OCI-LY1 (cell line): ENCODE data around the gene CORO1C.

Experiments used
- H2AFZ ChIP-seq: fragments of 200-600 bp; sonication (generic), shearing (Covaris generic); 2 replicates; pipeline ENCODE4 v1.6.0; 2014; ENCODE audit warnings: antibody characterized with exemption, mild to moderate bottlenecking, low read length
- H3F3A ChIP-seq: fragments of 200-600 bp; sonication (generic), shearing (Covaris generic); 2 replicates; pipeline ENCODE4 v1.6.0; 2014; ENCODE audit warnings: mild to moderate bottlenecking, antibody characterized with exemption, low read length, moderate library complexity; ENCODE audit not compliant: insufficient read depth
- H3K27ac ChIP-seq: fragments of 200-600 bp; sonication (generic); 2 replicates; pipeline ENCODE4 v1.5.1; 2014; ENCODE audit warnings: low read length, mixed run types, mild to moderate bottlenecking, low read depth; ENCODE audit not compliant: poor library complexity, severe bottlenecking
- H3K27me3 ChIP-seq: fragments of 200-600 bp; sonication (generic); 2 replicates; pipeline ENCODE4 v1.6.0; 2014; ENCODE audit warnings: antibody characterized with exemption, mild to moderate bottlenecking, low read length, moderate library complexity; ENCODE audit not compliant: insufficient read depth
- H3K36me3 ChIP-seq: fragments of 200-600 bp; sonication (generic); 2 replicates; pipeline ENCODE4 v1.6.1; 2014; ENCODE audit warnings: mild to moderate bottlenecking, antibody characterized with exemption, low read length, moderate library complexity, mixed read lengths; ENCODE audit not compliant: insufficient read depth
- H3K4me1 ChIP-seq: fragments of 200-600 bp; sonication (generic); 2 replicates; pipeline ENCODE4 v1.5.1; 2014; ENCODE audit warnings: mild to moderate bottlenecking, low read length, moderate library complexity; ENCODE audit not compliant: insufficient read depth, severe bottlenecking
- H3K4me2 ChIP-seq: fragments of 200-600 bp; sonication (generic), shearing (Covaris generic); 2 replicates; pipeline ENCODE4 v1.6.1; 2014; ENCODE audit warnings: low read length
- H3K4me3 ChIP-seq: fragments of 200-600 bp; sonication (generic); 2 replicates; pipeline ENCODE4 v1.5.1; 2014; ENCODE audit warnings: low read length, low read depth, mild to moderate bottlenecking, mixed read lengths; ENCODE audit not compliant: poor library complexity, severe bottlenecking
- H3K79me2 ChIP-seq: fragments of 200-600 bp; shearing (Covaris generic); 2 replicates; pipeline ENCODE4 v1.6.1; 2016; ENCODE audit warnings: mixed run types, low read length, mixed read lengths; ENCODE audit not compliant: insufficient read depth
- H3K9ac ChIP-seq: fragments of 200-600 bp; sonication (generic), shearing (Covaris generic); 2 replicates; pipeline ENCODE4 v1.6.1; 2014; ENCODE audit warnings: mild to moderate bottlenecking, low read length, mixed read lengths
- H3K9me2 ChIP-seq: fragments of 200-600 bp; sonication (generic), shearing (Covaris generic); 2 replicates; pipeline ENCODE4 v1.6.1; 2014; ENCODE audit warnings: low read depth, mild to moderate bottlenecking, low read length, mixed read lengths
- H3K9me3 ChIP-seq: fragments of 200-600 bp; shearing (Covaris generic); 2 replicates; pipeline ENCODE4 v1.6.1; 2014; ENCODE audit warnings: low read length, mixed read lengths
- H4K20me1 ChIP-seq: fragments of 200-600 bp; sonication (generic), shearing (Covaris generic); 2 replicates; pipeline ENCODE4 v1.6.0; 2016; ENCODE audit warnings: mild to moderate bottlenecking, low read length; ENCODE audit not compliant: insufficient read depth
- EZH2 ChIP-seq: fragments of 200-600 bp; sonication (generic), shearing (Covaris generic); IDR thresholded peaks from 2 replicates; pipeline ENCODE4 v1.8.0; 2017; ENCODE audit warnings: borderline replicate concordance, mixed run types, mild to moderate bottlenecking, antibody characterized with exemption, low read length, moderate library complexity, mixed read lengths
- TF ChIP-seq, protein P1 (sequence below): fragments of 200-600 bp; sonication (generic), shearing (Covaris generic); IDR thresholded peaks from 2 replicates; pipeline ENCODE4 v1.5.1; 2017; ENCODE audit warnings: mild to moderate bottlenecking, antibody characterized with exemption, low read length, moderate library complexity, mixed read lengths

CORO1C gene

GRCh38 chr12:108777156-108777555 lies 45.8 kb upstream of the CORO1C start:
- Histone ChIP-seq H2AFZ (no peak overlapping the region), H3K27ac (no peak overlapping the region), H3K79me2 (no peaks in the 10 kb centered on the region), H3K4me3 (no peak overlapping the region), H3K4me2 (no peak overlapping the region), H4K20me1 (no peaks in the 10 kb centered on the region), H3K27me3 (no peaks in the 10 kb centered on the region), H3K9ac (no peak overlapping the region), H3K9me2 (no peaks in the 10 kb centered on the region), H3K9me3 (no peaks in the 10 kb centered on the region), H3F3A (no peaks in the 10 kb centered on the region), H3K36me3 (no peaks in the 10 kb centered on the region), H3K4me1 (no peaks in the 10 kb centered on the region)
- TF ChIP-seq, protein P1, sequence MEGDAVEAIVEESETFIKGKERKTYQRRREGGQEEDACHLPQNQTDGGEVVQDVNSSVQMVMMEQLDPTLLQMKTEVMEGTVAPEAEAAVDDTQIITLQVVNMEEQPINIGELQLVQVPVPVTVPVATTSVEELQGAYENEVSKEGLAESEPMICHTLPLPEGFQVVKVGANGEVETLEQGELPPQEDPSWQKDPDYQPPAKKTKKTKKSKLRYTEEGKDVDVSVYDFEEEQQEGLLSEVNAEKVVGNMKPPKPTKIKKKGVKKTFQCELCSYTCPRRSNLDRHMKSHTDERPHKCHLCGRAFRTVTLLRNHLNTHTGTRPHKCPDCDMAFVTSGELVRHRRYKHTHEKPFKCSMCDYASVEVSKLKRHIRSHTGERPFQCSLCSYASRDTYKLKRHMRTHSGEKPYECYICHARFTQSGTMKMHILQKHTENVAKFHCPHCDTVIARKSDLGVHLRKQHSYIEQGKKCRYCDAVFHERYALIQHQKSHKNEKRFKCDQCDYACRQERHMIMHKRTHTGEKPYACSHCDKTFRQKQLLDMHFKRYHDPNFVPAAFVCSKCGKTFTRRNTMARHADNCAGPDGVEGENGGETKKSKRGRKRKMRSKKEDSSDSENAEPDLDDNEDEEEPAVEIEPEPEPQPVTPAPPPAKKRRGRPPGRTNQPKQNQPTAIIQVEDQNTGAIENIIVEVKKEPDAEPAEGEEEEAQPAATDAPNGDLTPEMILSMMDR: no peak
- TF ChIP-seq EZH2: no peak

DNA sequence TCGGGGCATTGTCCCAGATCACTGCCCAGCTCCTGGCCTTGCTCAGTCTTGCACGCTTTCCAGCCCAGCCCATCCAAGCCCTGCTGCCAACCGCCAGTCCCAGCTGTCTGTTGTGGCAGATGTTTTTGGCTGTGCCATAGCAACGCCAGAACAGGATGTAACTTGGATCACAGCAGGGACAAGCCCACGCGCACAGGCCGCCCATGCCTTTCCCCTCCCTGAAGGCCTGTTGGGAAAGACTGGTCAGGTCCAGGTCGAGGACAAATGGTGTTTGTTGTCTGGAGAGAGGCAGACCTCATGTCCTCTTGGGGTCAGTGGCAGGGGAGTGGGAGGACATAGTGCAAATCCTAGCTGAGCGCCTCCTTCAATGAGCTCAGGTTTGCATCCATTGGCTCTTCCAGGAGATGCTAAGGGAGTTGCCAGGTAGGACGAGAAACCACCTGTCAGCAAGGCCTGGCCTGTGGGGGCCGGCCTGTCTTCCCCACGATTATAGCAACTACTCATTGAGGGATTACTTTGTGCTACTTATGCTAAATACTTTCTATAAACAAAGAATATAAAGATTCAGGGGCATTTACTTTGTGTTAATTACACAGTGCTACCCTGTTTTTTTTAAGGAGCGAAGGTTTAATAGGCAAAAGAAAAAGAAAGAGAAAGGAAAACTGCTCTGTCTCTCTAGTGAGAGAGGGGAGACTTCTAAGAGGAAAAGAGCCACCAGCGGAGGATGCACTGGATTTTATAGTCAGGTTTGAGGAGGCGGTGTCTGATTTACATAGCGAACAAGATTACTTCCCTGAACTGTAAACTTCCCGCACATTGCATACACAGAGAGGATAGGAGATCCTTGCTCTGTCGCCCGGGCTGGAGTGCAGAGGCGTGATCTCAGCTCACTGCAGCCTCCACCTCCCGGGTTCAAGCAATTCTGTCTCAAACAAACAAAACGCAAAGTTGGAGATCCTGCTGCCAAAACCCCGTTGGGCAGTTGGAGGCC lies 42.8 kb upstream of the CORO1C start:
- Histone ChIP-seq H3K27ac (no peak overlapping the region), H3K4me1 (no peaks in the 10 kb centered on the region)

GRCh38 chr12:108772891-108773797 lies 41.8 kb upstream of the CORO1C start:
- Histone ChIP-seq H3K9ac (no peak overlapping the region), H3K36me3 (no peaks in the 10 kb centered on the region), H3F3A (no peaks in the 10 kb centered on the region), H3K4me1 (peaks cover 9% of the 10 kb centered on the region), H4K20me1 (no peaks in the 10 kb centered on the region), H3K9me2 (no peaks in the 10 kb centered on the region), H3K4me2 (no peak overlapping the region), H3K79me2 (no peaks in the 10 kb centered on the region), H3K27ac (no peak overlapping the region), H3K27me3 (no peaks in the 10 kb centered on the region), H2AFZ (no peak overlapping the region), H3K9me3 (no peaks in the 10 kb centered on the region), H3K4me3 (no peak overlapping the region)
- TF ChIP-seq EZH2: no peak
- TF ChIP-seq, protein P1: no peak

More for the DNA sequence above, 42.8 kb upstream of the CORO1C start:
- no peaks in the 10 kb centered on the region for H3K9me3 ChIP-seq
- H2AFZ ChIP-seq: no peak overlapping the region
- no peak for TF ChIP-seq EZH2
- TF ChIP-seq, protein P1: no peak
- H3F3A ChIP-seq: no peaks in the 10 kb centered on the region
- H3K9me2 ChIP-seq: no peaks in the 10 kb centered on the region
- no peak overlapping the region for H3K9ac ChIP-seq
- no peaks in the 10 kb centered on the region for H3K36me3 ChIP-seq
- no peaks in the 10 kb centered on the region for H3K27me3 ChIP-seq
- H3K4me3 ChIP-seq: no peak overlapping the region
- H3K79me2 ChIP-seq: no peaks in the 10 kb centered on the region
- H4K20me1 ChIP-seq: no peaks in the 10 kb centered on the region
- no peak overlapping the region for H3K4me2 ChIP-seq
